AG04449 (cell line): ENCODE measurements around the gene ILF2.
A peak's percentile ranks its signal among the peaks of the same experiment; 100 is the strongest.
"Not testable (repeated sequence)": the region's sequence is repeated elsewhere in the genome, so short reads cannot be mapped to it uniquely, and the experiment has no call there.

Source experiments
- CTCF ChIA-PET: fragments of 350-600 bp; formaldehyde crosslinking; extraction: SDS; loops from one replicate; lab custom pipeline; 2021; ENCODE audit warnings: antibody characterized with exemption; lab: Yijun Ruan, JAX
- POLR2A ChIA-PET: fragments of 400-600, 350-600 bp; formaldehyde crosslinking; extraction: SDS; loops from one replicate; lab custom pipeline; 2020; ENCODE audit warnings: antibody characterized with exemption, inconsistent platforms; lab: Yijun Ruan, JAX
- DNase-seq: peaks from one replicate; pipeline ENCODE4 v3.0.0-alpha.2; 2010; ENCODE audit warnings: low read depth, low spot score
- H3K4me3 ChIP-seq: 2 replicates; pipeline ENCODE4 v1.5.1; 2011; ENCODE audit warnings: low read depth, mild to moderate bottlenecking, control low read depth, low read length
- CTCF ChIP-seq: IDR thresholded peaks from one replicate; pipeline ENCODE4 v1.5.1; 2011; ENCODE audit warnings: mild to moderate bottlenecking, moderate library complexity, low read length, control low read depth, inconsistent platforms; ENCODE audit not compliant: insufficient read depth; ENCODE audit errors: missing control alignments

Gene ILF2

GRCh38 chr1:153670859-153671627 lies at the start of gene ILF2:
Gene ILF2 (minus strand): TSS chr1:153670993. CDS start chr1:153670922, 71 bp downstream.
- ChIA-PET POLR2A (interaction anchor here (1.0 to 1.4 kb wide), 2 partner anchors 44 to 319 kb away, joined by 3 to 4 read pairs; partner anchors contain the start of gene S100A13), CTCF (interaction anchor here (0.8 to 8.9 kb wide), 9 partner anchors 27 to 315 kb away, joined by 3 to 118 read pairs (median 5); partner anchors contain the start of gene RAB13)
- peak within 1 kb of the TSS; percentile 89 for H3K4me3 ChIP-seq
- peak; percentile 3 for TF ChIP-seq CTCF
- DNase-seq, result peak; percentile 100

- TF ChIP-seq CTCF, result no peak
- ChIA-PET POLR2A (no interaction called here), CTCF (interaction anchor here (1.7 kb wide), 1 partner anchor 39 kb away, joined by 4 read pairs; the partner anchor contains the start of gene NPR1)
- no peak for DNase-seq
- H3K4me3 ChIP-seq, result no peak overlapping the region
Measured at GRCh38 chr1:153717330-153717729, 46.5 kb upstream of the ILF2 start.

- H3K4me3 ChIP-seq, DNase-seq: not testable (repeated sequence)
- ChIA-PET CTCF (interaction anchor here (1.2 kb wide), 1 partner anchor 10 kb away, joined by 3 read pairs; no protein-coding TSS in a partner anchor), POLR2A (interaction anchor here (0.7 kb wide), 1 partner anchor 32 kb away, joined by 3 read pairs; no protein-coding TSS in a partner anchor)
Measured at GRCh38 chr1:153716211-153716610, 45.4 kb upstream of the ILF2 start.

- ChIA-PET CTCF (no interaction called here), POLR2A (no interaction called here)
- no peak overlapping the region for H3K4me3 ChIP-seq
- no peak for DNase-seq
- TF ChIP-seq CTCF, result no peak
Measured at GRCh38 chr1:153711026-153711425, 40.2 kb upstream of the ILF2 start.

- ChIA-PET CTCF (no interaction called here), POLR2A (no interaction called here)
- H3K4me3 ChIP-seq, result no peak overlapping the region
- DNase-seq, result no peak
- TF ChIP-seq CTCF, result no peak
Measured at GRCh38 chr1:153705484-153705883, 34.7 kb upstream of the ILF2 start.

- no peak for TF ChIP-seq CTCF
- no peak for DNase-seq
- POLR2A ChIA-PET, result no interaction called here
- CTCF ChIA-PET, result interaction anchor here (1.4 to 1.5 kb wide), 2 partner anchors 20 to 53 kb away, joined by 3 to 6 read pairs; partner anchors contain the start of gene NPR1
- no peak overlapping the region for H3K4me3 ChIP-seq
Measured at GRCh38 chr1:153699768-153700167, 29.0 kb upstream of the ILF2 start.
